Kidney (tissue), 14 donors: ENCODE measurements around the gene CCR6. TPM values are rescaled to one million over a fixed set of nuclear protein-coding genes. Genes with fewer than 3 reads are reported as not detected.
"Not testable (repeated sequence)": the region's sequence is repeated elsewhere in the genome, so short reads cannot be mapped to it uniquely, and the experiment has no call there.

ENCODE experiments used
- DNase-seq, 5 donors: peaks; one replicate each; pipeline ENCODE4 v3.0.0-alpha.2; 2013 to 2020
- FAIRE-seq: peaks from 2 replicates; lab custom pipeline; 2012; peaks lifted over from hg19 to GRCh38; lab: Jason Lieb, UNC
- H3K27ac ChIP-seq, 2 donors: one replicate each; pipeline ENCODE4 v1.7.0; 2013; ENCODE audit warnings: low read depth in 2 of 2, low read length in 2 of 2, inconsistent platforms in 1 of 2
- H3K27me3 ChIP-seq: one replicate; pipeline ENCODE4 v1.7.1; 2013; ENCODE audit warnings: low read length, inconsistent platforms; ENCODE audit not compliant: control insufficient read depth, insufficient read depth
- H3K36me3 ChIP-seq, 3 donors: one replicate each; pipeline versions ENCODE4 v1.7.0 to v1.7.1; 2013; ENCODE audit warnings: low read length in 3 of 3, control low read depth in 1 of 3, inconsistent platforms in 1 of 3; ENCODE audit not compliant: insufficient read depth in 3 of 3, control insufficient read depth in 2 of 3
- H3K4me1 ChIP-seq, 3 donors: one replicate each; pipeline versions ENCODE4 v1.7.0 to v1.7.1; 2013; ENCODE audit warnings: low read length in 3 of 3, inconsistent platforms in 1 of 3, low read depth in 1 of 3; ENCODE audit not compliant: control insufficient read depth in 2 of 3, insufficient read depth in 2 of 3
- H3K4me3 ChIP-seq, 3 donors: one replicate each; pipeline versions ENCODE4 v1.7.0 to v1.8.1; 2013; ENCODE audit warnings: low read length in 3 of 3, control low read depth in 1 of 3, inconsistent platforms in 1 of 3
- H3K9ac ChIP-seq, 3 donors: one replicate each; pipeline versions ENCODE4 v1.7.0 to v1.7.1; 2013; ENCODE audit warnings: low read length in 3 of 3, control low read depth in 1 of 3, inconsistent platforms in 1 of 3
- H3K9me3 ChIP-seq, 3 donors: one replicate each; pipeline versions ENCODE4 v1.7.0 to v1.7.1; 2013; ENCODE audit warnings: low read length in 3 of 3, control low read depth in 1 of 3, inconsistent platforms in 1 of 3; ENCODE audit not compliant: control insufficient read depth in 2 of 3, insufficient read depth in 1 of 3
- CTCF ChIP-seq: IDR thresholded peaks from 3 replicates; pipeline ENCODE4 v1.5.1; 2012; ENCODE audit warnings: mild to moderate bottlenecking, moderate library complexity, borderline replicate concordance; ENCODE audit not compliant: insufficient read depth; ENCODE audit errors: extremely low read depth
- intact Hi-C: fragments of 100-400 bp; cut with DNase I; formaldehyde crosslinking; loops from one replicate; pipeline ENCODE4 v1.11.1; 2022
- polyA plus RNA-seq: library from polyadenylated mRNA; stranded (reverse); fragments of 350-450 nt; fragmentation: Illumina TruSeq; extraction: RNeasy Lipid Tissue Mini Kit (QIAGEN cat#74804); gene quantifications from one replicate; pipeline ENCODE4 v1.2.3, GENCODE V29; 2014; ENCODE audit warnings: low read depth, low replicate concordance; ENCODE audit not compliant: insufficient read depth
- total RNA-seq: library from RNA; stranded (reverse); fragmentation: NEBNext Ultra II Directional; extraction: Animal tissue kit (Norgen Biotek cat#: 25700); gene quantifications from one replicate; pipeline ENCODE4 v1.2.1, GENCODE V29; 2021
- donor health status: control.
- donor health status: control.
- donor health status: control.
- donor health status: control.
- donor health status: control.
- donor health status: DM: yes; HTN: yes; CAD: no.
- donor health status: Normal renal cell carcinoma (clear cell type).

CCR6 gene
- total and polyA plus RNA-seq, 2 donors from 2014 or later: 0.43 to 0.54 TPM

GRCh38 chr6:167078745-167079144 lies 44.2 kb upstream of the CCR6 start:
- DNase-seq: no peak
- TF ChIP-seq CTCF: no peak
- Histone ChIP-seq H3K4me3 (no peak overlapping the region), H3K9ac (no peak overlapping the region), H3K36me3 (no peaks in the 10 kb centered on the region), H3K27ac (no peak overlapping the region), H3K27me3 (no peaks in the 10 kb centered on the region), H3K4me1 (no peaks in the 10 kb centered on the region), H3K9me3 (no peaks in the 10 kb centered on the region)
- intact Hi-C loops: no loop called here
- FAIRE-seq: no peak

- Histone ChIP-seq H3K36me3 (no peaks in the 10 kb centered on the region), H3K27ac (no peak overlapping the region), H3K27me3 (no peaks in the 10 kb centered on the region), H3K4me3 (no peak overlapping the region), H3K9me3 (no peaks in the 10 kb centered on the region), H3K9ac (no peak overlapping the region), H3K4me1 (no peaks in the 10 kb centered on the region)
- DNase-seq (no peak), FAIRE-seq (no peak)
- TF ChIP-seq CTCF: no peak
- intact Hi-C loops: no loop called here
Measured at GRCh38 chr6:167079853-167080297, 43.0 kb upstream of the CCR6 start.

GRCh38 chr6:167087857-167088354 lies 35.0 kb upstream of the CCR6 start:
- H3K36me3 ChIP-seq: no peaks in the 10 kb centered on the region
- no peak overlapping the region for H3K9ac ChIP-seq
- intact Hi-C loops: no loop called here
- no peak overlapping the region for H3K4me3 ChIP-seq
- H3K27ac ChIP-seq: no peak overlapping the region
- no peaks in the 10 kb centered on the region for H3K9me3 ChIP-seq
- DNase-seq (no peak), FAIRE-seq (no peak)
- TF ChIP-seq CTCF: no peak
- H3K4me1 ChIP-seq: no peaks in the 10 kb centered on the region
- no peaks in the 10 kb centered on the region for H3K27me3 ChIP-seq

GRCh38 chr6:167088741-167089140 lies 34.2 kb upstream of the CCR6 start:
- H3K36me3 ChIP-seq, H3K4me3 ChIP-seq, H3K4me1 ChIP-seq, H3K27me3 ChIP-seq, intact Hi-C loops, H3K27ac ChIP-seq, H3K9me3 ChIP-seq, FAIRE-seq, H3K9ac ChIP-seq, DNase-seq: not testable (repeated sequence)
